ENCODE results near the gene SRP14.
"Not testable (repeated sequence)": the region's sequence is repeated elsewhere in the genome, so short reads cannot be mapped to it uniquely, and the experiment has no call there.

SRP14 gene, protein sequence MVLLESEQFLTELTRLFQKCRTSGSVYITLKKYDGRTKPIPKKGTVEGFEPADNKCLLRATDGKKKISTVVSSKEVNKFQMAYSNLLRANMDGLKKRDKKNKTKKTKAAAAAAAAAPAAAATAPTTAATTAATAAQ

DNA sequence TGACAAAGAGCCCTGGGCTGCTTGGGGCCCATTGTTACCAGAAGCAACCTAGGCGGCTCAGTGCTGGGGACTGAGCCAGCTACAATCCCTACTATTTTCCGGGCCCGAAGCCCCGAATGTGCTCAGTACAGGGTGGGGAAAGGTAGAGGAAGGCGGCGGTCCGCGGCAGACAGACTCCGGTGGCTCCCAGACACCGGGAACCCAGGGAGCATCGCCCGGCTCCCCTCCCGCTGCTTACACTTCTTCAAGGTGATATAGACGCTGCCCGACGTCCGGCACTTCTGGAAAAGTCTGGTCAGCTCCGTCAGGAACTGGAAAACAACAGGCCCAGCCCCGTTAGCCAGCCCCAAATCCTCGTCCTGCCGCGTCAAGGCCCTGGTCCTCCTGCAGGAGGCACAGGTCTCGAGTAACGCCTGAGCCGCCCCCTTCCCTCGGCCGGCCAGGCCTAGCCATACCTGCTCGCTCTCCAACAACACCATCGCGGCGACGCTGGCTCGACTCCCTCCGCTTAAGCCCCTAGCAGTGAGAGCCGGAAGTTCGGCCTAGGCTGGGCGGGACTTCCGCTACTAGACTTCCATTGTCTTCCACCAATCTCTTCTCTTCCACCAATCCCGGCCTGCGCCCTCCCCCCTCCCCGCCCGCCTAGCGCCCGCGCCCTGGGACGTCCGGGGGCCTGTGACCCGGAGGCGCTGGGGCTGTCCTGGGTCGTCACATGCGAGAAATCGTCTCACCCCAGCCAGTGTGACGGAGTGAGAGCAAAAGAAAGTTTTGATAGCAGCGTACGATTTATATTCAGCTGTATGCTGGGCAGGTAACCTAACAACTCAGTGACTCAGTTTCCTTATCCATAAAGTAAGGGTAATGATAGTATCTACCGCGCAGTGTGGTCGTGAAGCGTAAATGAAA is at the start of gene SRP14:
TSS of gene SRP14 (minus strand) at position 544 of the 906 bp plus-strand sequence. CDS start at position 479, 65 bp downstream.
- peak; percentile 78 to 87 for DNase-seq (ENCODE audit: low read depth in 2 of 2, low spot score in 1 of 2)

DNA sequence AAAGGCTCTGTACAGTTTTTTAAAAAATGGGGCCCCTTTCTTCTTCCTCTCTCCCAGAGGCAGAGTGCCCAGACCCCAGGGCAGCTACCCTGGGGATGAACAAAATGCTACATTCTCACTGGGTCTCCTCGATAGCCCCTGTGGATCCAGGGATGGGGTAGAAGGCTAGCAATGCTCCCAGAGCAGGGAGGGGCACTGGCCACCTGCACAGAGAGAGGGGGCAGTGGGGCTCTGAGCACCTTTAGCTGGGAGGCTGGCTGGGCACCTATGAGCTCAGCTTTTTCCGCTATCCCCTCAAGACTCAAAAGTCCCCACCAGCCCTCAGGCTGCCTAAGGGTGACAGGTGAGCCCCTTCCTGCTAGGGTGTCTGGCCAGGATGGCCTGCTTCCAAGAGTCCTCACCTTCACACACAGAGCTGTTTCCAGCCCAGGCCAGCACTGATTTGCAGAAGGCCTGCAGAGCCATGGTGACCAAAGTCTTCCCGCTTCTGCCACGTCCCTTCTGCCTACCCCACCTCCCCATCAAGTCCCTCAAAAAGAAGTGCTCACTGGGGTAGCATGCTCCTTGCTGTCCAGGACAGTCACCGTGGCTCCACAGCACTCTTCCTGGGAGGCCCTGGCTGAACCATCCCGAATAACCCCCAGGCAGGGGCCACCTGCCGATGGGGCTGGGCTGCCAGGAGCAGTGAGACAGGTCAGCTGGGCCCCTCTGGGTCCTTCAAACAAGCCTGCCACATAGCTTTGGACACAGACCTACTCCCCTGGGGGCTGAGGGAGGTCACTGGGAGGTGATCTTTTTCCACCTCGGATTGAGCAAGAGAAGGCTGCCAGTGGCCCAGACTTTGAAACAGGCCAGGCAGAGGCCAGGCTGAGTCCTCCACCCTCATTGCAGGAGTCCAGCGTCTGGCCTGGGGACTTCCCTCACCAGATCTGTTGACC is 49.3 kb upstream of the SRP14 start:
- no peak for DNase-seq (ENCODE audit: low read depth in 2 of 2, low spot score in 1 of 2)

DNA sequence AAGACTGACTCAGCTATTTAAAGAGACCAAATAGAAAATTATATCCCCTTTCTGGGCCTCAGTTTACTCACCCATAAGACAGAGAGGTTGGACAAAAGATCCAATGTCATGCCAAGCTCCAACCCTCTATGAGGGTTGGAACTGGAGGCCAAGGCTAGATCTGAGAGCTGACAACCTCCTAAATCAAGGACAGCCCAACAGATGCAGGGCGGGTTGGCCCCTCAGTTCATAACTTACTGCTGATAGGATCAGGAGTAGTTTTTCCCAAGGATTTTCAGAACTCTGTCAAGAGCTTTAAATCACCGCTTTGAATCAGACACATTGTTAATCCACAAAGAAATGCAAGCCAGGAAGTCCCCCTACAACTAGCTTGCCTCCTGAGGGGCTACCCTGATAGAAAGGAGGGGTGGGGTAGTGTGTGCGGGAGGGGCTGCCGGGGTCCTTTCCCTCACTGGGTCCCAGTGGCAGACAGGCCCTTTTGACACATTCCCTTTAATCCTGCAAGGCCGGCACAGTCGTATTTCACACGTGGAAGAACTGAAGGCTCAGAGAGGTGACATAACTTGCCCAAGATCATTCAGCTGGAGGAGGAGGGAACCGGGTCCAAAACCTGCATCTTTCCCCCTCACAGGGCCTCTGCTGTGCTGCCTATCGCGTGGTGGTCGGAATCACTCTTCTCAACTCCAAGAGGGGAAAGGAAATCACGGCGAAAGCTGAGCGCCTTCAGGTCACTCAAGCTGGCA is 48.3 kb upstream of the SRP14 start:
- no peak for DNase-seq (ENCODE audit: low read depth in 2 of 2, low spot score in 1 of 2)

DNA sequence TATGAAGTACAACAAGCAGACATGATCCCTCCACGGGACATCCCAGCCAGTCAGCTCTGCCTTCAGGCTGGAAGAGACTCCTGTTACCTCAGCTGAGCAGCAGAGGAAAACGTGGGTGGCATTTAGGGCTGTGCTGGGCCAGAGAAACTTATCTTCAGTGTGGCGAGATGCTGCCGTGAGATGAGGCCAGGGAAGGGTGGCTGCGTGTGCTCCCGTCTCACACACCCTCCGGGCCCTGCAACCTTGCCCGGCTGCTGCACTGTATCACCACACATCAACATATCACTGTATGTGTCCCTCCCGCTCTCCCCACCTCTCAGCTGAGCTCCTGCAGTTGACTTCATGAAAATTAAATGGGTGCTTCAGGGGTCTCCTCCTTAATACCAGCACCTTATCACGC is 46.3 kb upstream of the SRP14 start:
- no peak for DNase-seq (ENCODE audit: low read depth in 2 of 2, low spot score in 1 of 2)

DNA sequence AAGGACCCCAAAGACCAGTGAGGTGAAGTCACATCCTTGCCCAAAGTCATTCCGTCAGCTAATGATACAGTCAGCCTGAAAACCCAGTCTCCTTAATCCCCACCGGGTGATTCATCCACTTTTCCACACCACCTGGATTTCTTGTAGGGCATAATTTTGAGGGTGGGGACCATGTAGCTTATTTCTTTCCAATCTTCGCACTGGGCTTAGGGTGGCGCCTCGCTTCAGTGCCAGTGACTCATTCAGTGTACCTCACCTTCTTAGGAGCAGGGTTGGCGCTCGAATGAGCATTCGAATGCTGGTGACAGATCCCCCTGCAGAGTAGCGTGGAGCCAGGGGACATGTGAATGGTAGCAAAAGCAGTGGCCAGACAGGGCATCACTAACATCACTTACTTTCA is 45.7 kb upstream of the SRP14 start:
- no peak for DNase-seq (ENCODE audit: low read depth in 2 of 2, low spot score in 1 of 2)

DNA sequence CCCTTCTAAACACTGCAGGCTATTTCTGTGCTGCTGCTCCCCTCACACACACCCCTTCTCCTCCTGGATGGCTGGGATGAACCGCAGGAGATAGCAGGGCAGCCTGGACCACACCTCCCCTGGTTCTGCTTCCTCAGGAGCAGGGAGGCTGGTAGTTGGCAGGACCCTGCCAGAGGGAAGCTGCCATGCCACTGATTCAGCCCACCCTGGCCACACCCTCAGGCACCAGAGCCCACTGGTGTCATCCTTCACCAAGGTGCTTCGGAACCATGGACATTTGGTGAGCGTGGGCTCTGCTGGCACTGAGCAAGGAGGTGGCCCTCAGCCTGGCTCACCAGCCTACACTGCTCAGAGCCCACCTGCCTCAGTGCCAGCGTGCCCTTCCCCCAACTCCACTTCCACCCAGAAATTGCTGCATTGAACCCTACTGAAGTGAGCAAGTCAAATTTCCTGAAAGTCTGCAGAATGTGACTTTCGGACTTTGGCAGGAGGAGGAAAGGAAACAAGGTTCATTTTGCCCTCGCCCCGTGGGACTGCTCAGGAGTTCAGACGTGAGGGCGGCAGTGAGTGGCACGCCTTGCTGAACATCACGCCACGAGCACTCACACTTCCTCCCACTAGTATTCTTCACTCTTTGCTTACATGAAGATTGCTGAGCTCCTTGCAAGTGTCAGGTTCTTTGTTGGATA is 43.4 kb upstream of the SRP14 start:
- DNase-seq (ENCODE audit: low read depth in 2 of 2, low spot score in 1 of 2), result no peak

DNA sequence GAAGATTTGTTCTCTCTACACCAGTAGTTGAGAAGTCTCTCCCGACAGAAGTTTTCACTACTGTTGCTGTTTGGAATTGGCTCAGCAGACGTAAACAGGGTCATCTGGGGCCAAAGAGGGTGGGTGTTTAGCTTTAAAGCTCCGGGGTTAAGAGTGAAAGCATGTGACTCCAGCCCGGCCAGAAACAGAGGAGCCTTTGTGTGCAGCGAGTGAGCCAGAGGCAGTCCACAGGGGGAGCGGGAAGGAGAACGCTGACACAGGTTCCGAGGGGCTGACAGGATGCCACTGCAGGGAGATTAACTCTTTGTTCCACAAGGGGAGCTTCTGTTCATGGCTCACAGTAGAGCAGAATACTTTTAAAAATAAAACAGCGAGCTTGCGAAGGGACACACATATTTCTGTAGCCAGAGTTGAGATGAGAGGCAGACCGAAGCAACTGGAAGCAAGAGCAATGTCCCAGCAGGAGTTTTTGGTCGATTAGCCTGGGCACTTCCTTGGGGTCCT is 42.8 kb upstream of the SRP14 start:
- no peak for DNase-seq (ENCODE audit: low read depth in 2 of 2, low spot score in 1 of 2)

DNA sequence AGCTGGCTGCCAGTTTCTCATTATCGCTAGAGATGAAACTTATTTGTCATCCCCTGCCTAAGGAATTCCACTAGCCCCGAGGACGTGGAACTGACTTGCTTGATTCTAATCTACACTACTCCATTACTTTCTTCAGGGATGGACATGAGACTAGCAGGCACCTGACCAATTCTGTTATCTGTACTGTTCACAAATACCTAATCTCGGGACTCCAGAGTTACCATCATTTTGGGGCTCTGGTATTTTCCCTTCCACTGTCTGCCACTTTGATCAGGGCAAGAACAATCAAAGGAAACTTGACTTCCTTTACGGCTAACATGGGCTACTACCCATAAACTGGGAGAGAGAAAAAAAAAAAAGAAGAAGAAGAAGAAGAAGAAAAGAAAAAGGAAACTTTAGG is 41.9 kb upstream of the SRP14 start:
- DNase-seq (ENCODE audit: low read depth in 2 of 2, low spot score in 1 of 2), result no peak

DNA sequence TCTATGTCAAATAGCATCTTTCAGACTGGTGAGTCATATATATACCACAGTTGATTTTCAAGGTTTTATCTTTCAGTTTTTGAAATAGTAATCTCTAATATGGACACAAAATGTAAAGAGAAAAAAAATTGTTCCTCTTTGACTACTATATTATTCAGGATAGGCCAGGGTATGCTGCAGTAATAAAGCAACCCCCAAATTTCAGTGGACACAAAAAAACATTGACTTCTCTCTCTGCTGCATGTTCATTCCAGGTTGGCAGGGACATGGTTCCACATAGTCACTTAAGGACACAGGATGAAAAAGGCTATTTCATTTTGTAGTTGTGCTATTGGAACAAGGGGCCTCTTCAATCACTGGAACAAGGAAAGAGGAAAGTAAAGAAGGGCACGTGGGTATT is 41.1 kb upstream of the SRP14 start:
- no peak for DNase-seq (ENCODE audit: low read depth in 2 of 2, low spot score in 1 of 2)

DNA sequence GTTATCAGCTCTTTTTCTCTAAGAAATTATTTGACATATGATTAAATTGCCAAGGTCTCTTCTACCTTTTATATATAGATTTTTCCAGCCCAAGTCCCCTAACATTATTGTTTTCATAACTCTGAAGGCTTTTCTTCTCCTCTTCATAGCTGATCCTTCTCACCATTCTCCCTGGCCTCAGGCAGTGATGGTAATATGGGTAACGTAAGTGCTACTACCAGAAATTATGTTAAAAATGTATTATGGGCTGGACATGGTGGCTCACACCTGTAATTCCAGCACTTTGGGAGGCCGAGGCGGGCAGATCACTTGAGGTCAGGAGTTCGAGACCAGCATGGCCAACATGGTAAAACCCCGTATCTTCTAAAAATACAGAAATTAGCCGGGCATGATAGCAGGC is 40.5 kb upstream of the SRP14 start:
- no peak for DNase-seq (ENCODE audit: low read depth in 2 of 2, low spot score in 1 of 2)

DNA sequence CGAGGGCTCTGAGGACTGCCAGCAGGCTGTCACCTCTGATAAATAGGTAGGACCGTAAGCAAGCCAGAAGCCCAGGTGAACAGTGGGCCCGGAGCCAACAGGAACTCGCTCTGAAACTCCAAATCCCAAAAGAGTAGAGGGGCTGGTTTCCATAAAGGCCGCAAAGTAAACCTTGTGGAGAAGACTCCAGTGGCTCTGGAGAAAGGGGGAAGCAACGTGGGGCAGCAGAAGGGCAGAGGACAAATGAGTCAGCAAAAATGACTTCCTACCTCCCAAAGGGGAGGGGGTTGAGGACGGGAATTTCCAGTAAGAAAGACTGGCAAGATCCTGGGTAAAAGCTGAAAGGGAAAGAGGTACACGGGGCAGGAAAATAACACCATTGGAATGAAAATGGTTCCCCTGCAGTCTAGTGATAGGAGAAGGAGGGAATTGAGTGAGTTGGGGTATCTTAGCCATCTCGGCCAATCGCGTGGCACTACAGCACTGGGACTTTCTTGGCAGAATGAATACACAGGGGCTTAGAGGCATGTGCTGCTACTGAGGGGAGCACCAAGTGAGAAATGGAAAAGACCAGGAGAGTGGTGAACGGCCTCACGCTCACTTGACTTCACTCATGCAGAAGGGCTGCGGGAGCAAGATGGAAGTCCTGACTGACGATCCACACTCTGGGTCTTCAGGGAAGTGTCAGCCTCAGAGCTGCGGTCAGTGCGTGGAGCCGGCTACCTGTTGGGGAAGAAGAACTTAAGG is 36.5 kb upstream of the SRP14 start:
- DNase-seq (ENCODE audit: low read depth in 2 of 2, low spot score in 1 of 2), result no peak

DNA sequence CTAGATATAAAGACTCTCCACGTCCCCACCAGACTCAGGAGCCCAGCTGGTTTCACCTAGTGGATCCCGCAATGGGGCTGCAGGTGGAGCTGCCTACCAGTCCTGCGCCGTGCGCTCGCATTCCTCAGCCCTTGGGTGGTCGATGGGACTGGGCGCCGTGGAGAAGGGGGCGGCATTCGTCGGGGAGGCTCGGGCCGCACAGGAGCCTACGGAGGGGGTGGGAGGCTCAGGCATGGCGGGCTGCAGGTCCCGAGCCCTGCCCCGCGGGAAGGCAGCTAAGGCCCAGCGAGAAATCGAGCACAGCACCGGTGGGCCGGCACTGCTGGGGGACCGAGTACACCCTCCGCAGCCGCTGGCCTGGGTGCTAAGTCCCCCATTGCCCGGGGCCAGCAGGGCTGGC is 35.7 kb upstream of the SRP14 start:
- not testable (repeated sequence) for DNase-seq (ENCODE audit: low read depth in 2 of 2, low spot score in 1 of 2)

DNA sequence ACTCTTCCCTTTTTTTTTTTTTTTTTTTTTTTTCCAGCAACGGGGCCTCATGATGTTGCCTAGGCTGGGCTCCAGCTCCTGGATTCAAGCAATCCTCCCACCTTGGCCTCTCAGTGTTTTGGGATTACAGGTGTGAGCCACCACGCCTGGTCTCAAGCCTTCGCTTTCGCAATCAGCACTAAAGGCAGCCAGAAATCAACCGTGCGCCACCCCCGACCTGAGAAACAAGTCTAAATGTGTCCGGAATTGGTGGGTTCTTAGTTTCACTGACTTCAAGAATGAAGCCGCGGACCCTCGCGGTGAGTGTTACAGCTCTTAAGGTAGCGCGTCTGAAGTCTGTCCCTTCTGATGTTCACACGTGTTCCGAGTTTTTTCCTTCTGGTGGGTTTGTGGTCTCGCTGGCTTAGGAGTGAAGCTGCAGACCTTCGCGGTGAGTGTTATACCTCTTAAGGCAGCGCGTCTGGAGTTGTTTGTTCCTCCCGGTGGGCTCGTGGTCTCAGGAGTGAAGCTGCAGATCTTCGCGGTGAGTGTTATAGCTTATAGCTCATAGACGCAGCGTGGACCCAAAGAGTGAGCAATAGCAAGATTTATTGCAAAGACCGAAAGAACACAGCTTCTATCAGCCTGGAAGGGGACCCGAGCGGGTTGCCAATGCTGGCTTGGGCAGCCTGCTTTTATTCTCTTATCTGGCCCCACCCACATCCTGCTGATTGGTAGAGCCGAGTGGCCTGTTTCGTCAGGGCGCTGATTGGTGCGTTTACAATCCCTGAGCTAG is 34.9 kb upstream of the SRP14 start:
- not testable (repeated sequence) for DNase-seq (ENCODE audit: low read depth in 2 of 2, low spot score in 1 of 2)

DNA sequence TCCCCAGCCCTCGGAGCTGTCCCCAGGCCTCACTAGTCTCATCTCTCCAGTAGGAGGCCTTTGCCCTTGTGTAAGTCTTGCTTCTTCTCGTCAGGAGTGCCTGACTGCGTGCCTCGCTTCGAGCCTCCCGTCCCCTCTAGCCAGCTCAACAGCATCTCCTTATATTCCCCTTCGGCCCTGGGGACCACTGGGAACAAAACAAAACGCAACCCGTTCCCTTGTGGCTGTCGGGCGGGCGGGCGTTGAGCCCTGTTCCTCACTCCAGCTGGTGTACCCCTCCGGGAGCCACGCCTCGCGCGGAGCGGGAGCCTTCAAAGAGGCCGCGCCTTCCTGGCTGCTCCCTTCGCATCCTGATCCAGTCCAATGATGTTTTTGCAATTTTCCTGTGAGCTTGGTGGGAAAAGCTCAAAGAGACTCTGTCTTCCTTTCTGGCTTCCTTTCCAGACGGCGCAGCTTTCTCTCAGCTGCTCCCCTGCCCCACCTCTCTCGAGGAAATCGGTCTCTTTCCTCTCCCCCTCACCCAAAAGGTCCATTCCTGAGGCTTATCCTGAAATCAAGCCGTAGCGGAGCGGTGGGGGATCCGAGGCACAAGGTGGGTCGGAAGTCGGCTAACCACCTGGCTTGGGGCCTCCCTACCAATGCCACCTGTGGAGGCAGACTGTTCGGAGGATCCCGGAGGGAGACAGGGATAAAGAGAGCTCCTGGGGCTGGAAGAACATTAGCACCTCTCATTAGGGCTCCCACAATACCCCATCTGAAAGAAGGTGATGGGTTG is 33.4 kb upstream of the SRP14 start:
- no peak for DNase-seq (ENCODE audit: low read depth in 2 of 2, low spot score in 1 of 2)

DNA sequence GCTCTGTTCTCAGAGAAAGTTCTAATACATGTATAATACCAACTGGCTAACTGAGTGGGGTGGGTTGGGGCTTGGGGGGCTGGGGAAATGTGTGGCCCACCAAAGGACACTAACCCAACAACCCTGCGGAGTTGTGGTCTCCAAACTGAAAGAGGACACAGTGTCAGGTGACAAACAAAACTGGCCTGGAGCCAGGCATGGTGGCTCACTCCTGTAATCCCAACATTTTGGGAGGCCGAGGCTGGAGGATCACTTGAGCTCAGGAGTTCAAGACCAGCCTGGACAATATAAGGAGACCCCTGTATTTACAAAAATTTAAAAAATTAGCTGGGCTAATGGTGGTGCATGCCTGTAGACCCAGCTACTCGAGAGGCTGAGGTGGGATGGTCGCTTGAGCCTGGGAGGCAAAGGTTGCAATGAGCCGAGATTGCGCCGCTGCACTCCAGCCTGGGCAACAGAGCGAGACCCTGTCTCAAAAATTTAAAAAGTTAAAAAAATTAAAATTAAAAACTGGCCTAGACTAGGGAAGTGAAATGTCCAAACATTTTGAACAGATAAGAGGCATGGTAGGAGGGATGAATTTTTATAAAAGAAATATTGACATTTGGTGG is 31.7 kb upstream of the SRP14 start:
- DNase-seq (ENCODE audit: low read depth in 2 of 2, low spot score in 1 of 2), result no peak

DNA sequence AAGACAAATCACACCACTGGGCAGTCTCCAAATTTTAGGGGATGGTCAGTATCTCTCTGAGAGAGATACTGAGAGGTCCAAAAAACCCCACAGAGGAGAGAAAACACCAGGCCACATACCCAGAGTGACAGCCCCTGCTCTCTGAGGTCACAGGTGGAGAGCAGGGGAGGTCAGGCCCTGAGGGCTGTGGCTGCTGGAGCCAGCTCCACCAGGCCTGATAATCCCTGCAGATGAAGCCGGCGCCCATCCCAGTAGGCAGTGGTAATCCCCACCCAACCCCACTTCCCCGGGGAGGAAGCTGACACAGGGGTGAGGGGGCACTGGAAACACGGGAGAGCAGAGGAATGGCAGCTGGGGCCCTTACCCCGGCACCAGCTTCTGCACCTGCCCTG is 31.2 kb upstream of the SRP14 start:
- DNase-seq (ENCODE audit: low read depth in 2 of 2, low spot score in 1 of 2), result no peak

All from stimulated activated CD8-positive, alpha-beta memory T cell treated with anti-CD3 and anti-CD28 coated beads, Interleukin-4, amount 100 ng/mL, for 1 hour (primary cell).